ENCODE results near the gene PAX6. TPM values are rescaled to one million over a fixed set of nuclear protein-coding genes. Genes with fewer than 3 reads are reported as not detected.

PAX6 gene
- total and polyA plus RNA-seq, 9 of the 15 experiments (the other 6 are each of a cell fraction or from before 2014, with no cell fraction given): 1.5 to 10.9 (median 5.3) TPM

GRCh38 chr11:31815711-31816467, 4.8 kb upstream of the PAX6 start (continued):
- no peak for TF ChIP-seq PTRF (tag; IDR thresholded peaks at IDR 0.05)
- TF ChIP-seq TBL1XR1 (IDR thresholded peaks at IDR 0.05; ENCODE audit: low read length in 2 of 2): no peak
- no peak for TF ChIP-seq ZNF133 (CRISPR knock-in tag; IDR thresholded peaks at IDR 0.05)
- no peak for TF ChIP-seq ZNF408 (CRISPR knock-in tag; IDR thresholded peaks at IDR 0.05; ENCODE audit: low read depth)
- TF ChIP-seq SMC3 (conservative IDR thresholded peaks at IDR 0.05; ENCODE audit: insufficient read depth, low read depth, low read length): no peak
- TF ChIP-seq PCBP2 (IDR thresholded peaks at IDR 0.05; ENCODE audit: low read depth, low read length, poor library complexity, severe bottlenecking): no peak
- no peak for TF ChIP-seq TSC22D4 (tag; IDR thresholded peaks at IDR 0.05)
- no peak for TF ChIP-seq ARID1B (IDR thresholded peaks at IDR 0.05)
- TF ChIP-seq MYNN (IDR thresholded peaks at IDR 0.05): no peak
- TF ChIP-seq MYNN (CRISPR knock-in tag; IDR thresholded peaks at IDR 0.05): no peak
- TF ChIP-seq PYGO2 (tag; IDR thresholded peaks at IDR 0.05): no peak
- no peak for TF ChIP-seq ZNF263 (CRISPR knock-in tag; IDR thresholded peaks at IDR 0.05; ENCODE audit: borderline replicate concordance)
- TF ChIP-seq FOXJ2 (tag; IDR thresholded peaks at IDR 0.05): no peak
- peak; percentile 42; the same call in 1 of the 2 replicates for TF ChIP-seq TFAP4 (CRISPR knock-in tag; IDR thresholded peaks at IDR 0.05; ENCODE audit: borderline replicate concordance)
- no peak for TF ChIP-seq PHF21A (IDR thresholded peaks at IDR 0.05; ENCODE audit: borderline replicate concordance, low read depth)
- no peak for TF ChIP-seq JUN (IDR thresholded peaks at IDR 0.05; ENCODE audit: borderline replicate concordance, low read depth, low read length)
- TF ChIP-seq JUN (CRISPR knock-in tag; IDR thresholded peaks at IDR 0.05; ENCODE audit: borderline replicate concordance): 0 out of 2 replicates have a peak, but pooled peaks have one; percentile 7
- no peak for TF ChIP-seq ZNF318 (IDR thresholded peaks at IDR 0.05; ENCODE audit: borderline replicate concordance in 1 of 2, low read depth in 1 of 2)
- no peak for TF ChIP-seq HES1 (IDR thresholded peaks at IDR 0.05; ENCODE audit: low read depth)

Measured in K562 (cell line).